Measurements from ENCODE around the gene TOLLIP. TPM values are rescaled to one million over a fixed set of nuclear protein-coding genes. Genes with fewer than 3 reads are reported as not detected.

TOLLIP gene
- total RNA-seq, 2 donors from 2014 or later, result 32.9 to 34.1 TPM

GRCh38 chr11:1297011-1297575 is 12.3 kb downstream of the TOLLIP start:
- Mint-ChIP-seq H3K36me3 (ENCODE audit: insufficient read depth in 2 of 2) (peaks cover 0 to 2% of the 10 kb centered on the region in 2 donors), H3K4me1 (ENCODE audit: low read depth) (peaks cover 4% of the 10 kb centered on the region), H3K9me3 (no peaks in the 10 kb centered on the region), H3K27me3 (ENCODE audit: low read depth) (no peaks in the 10 kb centered on the region), H3K27ac (no peak overlapping the region), H3K4me3 (no peak overlapping the region)
- no peak for DNase-seq
- ATAC-seq (replicated peaks in 1 of 2), result no peak

- Mint-ChIP-seq H3K4me3 (no peak overlapping the region), H3K27ac (no peak overlapping the region), H3K27me3 (ENCODE audit: low read depth) (no peaks in the 10 kb centered on the region), H3K36me3 (ENCODE audit: insufficient read depth in 2 of 2) (peaks cover 0 to 2% of the 10 kb centered on the region in 2 donors), H3K4me1 (ENCODE audit: low read depth) (peaks cover 4% of the 10 kb centered on the region), H3K9me3 (no peaks in the 10 kb centered on the region)
- ATAC-seq (replicated peaks in 1 of 2) (no peak), DNase-seq (no peak)
These were observed 13.1 kb downstream of the TOLLIP start for GRCh38 chr11:1296287-1296686.

- Mint-ChIP-seq H3K27ac (no peak overlapping the region), H3K27me3 (ENCODE audit: low read depth) (no peaks in the 10 kb centered on the region), H3K9me3 (no peaks in the 10 kb centered on the region), H3K4me1 (ENCODE audit: low read depth) (peaks cover 4% of the 10 kb centered on the region), H3K36me3 (ENCODE audit: insufficient read depth in 2 of 2) (peaks cover 0 to 2% of the 10 kb centered on the region in 2 donors), H3K4me3 (no peak overlapping the region)
- no peak for ATAC-seq (replicated peaks in 1 of 2)
- no peak for DNase-seq
These were observed 13.8 kb downstream of the TOLLIP start for GRCh38 chr11:1295591-1295990.

GRCh38 chr11:1295086-1295485 is 14.3 kb downstream of the TOLLIP start:
- H3K9me3 Mint-ChIP-seq, result no peaks in the 10 kb centered on the region
- H3K36me3 Mint-ChIP-seq (ENCODE audit: insufficient read depth in 2 of 2), result peaks cover 0 to 2% of the 10 kb centered on the region in 2 donors
- H3K27me3 Mint-ChIP-seq (ENCODE audit: low read depth), result no peaks in the 10 kb centered on the region
- no peak for ATAC-seq (replicated peaks in 1 of 2)
- no peak overlapping the region for H3K27ac Mint-ChIP-seq
- DNase-seq, result no peak
- H3K4me1 Mint-ChIP-seq (ENCODE audit: low read depth), result peaks cover 4% of the 10 kb centered on the region
- no peak overlapping the region for H3K4me3 Mint-ChIP-seq

GRCh38 chr11:1293619-1294015 is 15.8 kb downstream of the TOLLIP start:
- ATAC-seq (replicated peaks in 1 of 2) (peak in 1 of 2 donors; percentile 44), DNase-seq (peak in 1 of 2 donors; percentile 21)
- Mint-ChIP-seq H3K4me1 (ENCODE audit: low read depth) (peaks cover under 1% of the 10 kb centered on the region), H3K36me3 (ENCODE audit: insufficient read depth in 2 of 2) (peaks cover 0 to 2% of the 10 kb centered on the region in 2 donors), H3K27me3 (ENCODE audit: low read depth) (no peaks in the 10 kb centered on the region), H3K27ac (no peak overlapping the region), H3K9me3 (no peaks in the 10 kb centered on the region), H3K4me3 (no peak overlapping the region)

- Mint-ChIP-seq H3K36me3 (ENCODE audit: insufficient read depth in 2 of 2) (peaks cover 0 to 2% of the 10 kb centered on the region in 2 donors), H3K4me3 (no peak overlapping the region), H3K27ac (no peak overlapping the region), H3K27me3 (ENCODE audit: low read depth) (no peaks in the 10 kb centered on the region), H3K4me1 (ENCODE audit: low read depth) (no peaks in the 10 kb centered on the region), H3K9me3 (no peaks in the 10 kb centered on the region)
- ATAC-seq (replicated peaks in 1 of 2) (no peak), DNase-seq (no peak)
These were observed 16.5 kb downstream of the TOLLIP start for GRCh38 chr11:1292644-1293618.

GRCh38 chr11:1292018-1292643 is 17.3 kb downstream of the TOLLIP start:
- ATAC-seq (replicated peaks in 1 of 2) (no peak), DNase-seq (no peak)
- Mint-ChIP-seq H3K4me3 (no peak overlapping the region), H3K27ac (no peak overlapping the region), H3K36me3 (ENCODE audit: insufficient read depth in 2 of 2) (peaks cover 0 to 2% of the 10 kb centered on the region in 2 donors), H3K9me3 (no peaks in the 10 kb centered on the region), H3K27me3 (ENCODE audit: low read depth) (no peaks in the 10 kb centered on the region), H3K4me1 (ENCODE audit: low read depth) (no peaks in the 10 kb centered on the region)

- H3K36me3 Mint-ChIP-seq (ENCODE audit: insufficient read depth in 2 of 2), result peaks cover 0 to 2% of the 10 kb centered on the region in 2 donors
- no peak overlapping the region for H3K4me3 Mint-ChIP-seq
- no peak overlapping the region for H3K27ac Mint-ChIP-seq
- H3K9me3 Mint-ChIP-seq, result no peaks in the 10 kb centered on the region
- no peaks in the 10 kb centered on the region for H3K4me1 Mint-ChIP-seq (ENCODE audit: low read depth)
- DNase-seq (no peak), ATAC-seq (replicated peaks in 1 of 2) (no peak)
- no peaks in the 10 kb centered on the region for H3K27me3 Mint-ChIP-seq (ENCODE audit: low read depth)
These were observed 18.0 kb downstream of the TOLLIP start for GRCh38 chr11:1291295-1292017.

GRCh38 chr11:1290052-1291040 is 19.1 kb downstream of the TOLLIP start:
- ATAC-seq (replicated peaks in 1 of 2), result no peak
- Mint-ChIP-seq H3K9me3 (no peaks in the 10 kb centered on the region), H3K4me3 (no peak overlapping the region), H3K36me3 (ENCODE audit: insufficient read depth in 2 of 2) (peaks cover 0 to 2% of the 10 kb centered on the region in 2 donors), H3K4me1 (ENCODE audit: low read depth) (no peaks in the 10 kb centered on the region), H3K27ac (no peak overlapping the region), H3K27me3 (ENCODE audit: low read depth) (no peaks in the 10 kb centered on the region)
- no peak for DNase-seq

- no peaks in the 10 kb centered on the region for H3K36me3 Mint-ChIP-seq (ENCODE audit: insufficient read depth in 2 of 2)
- DNase-seq (no peak), ATAC-seq (replicated peaks in 1 of 2) (no peak)
- H3K4me1 Mint-ChIP-seq (ENCODE audit: low read depth), result no peaks in the 10 kb centered on the region
- no peaks in the 10 kb centered on the region for H3K27me3 Mint-ChIP-seq (ENCODE audit: low read depth)
- H3K4me3 Mint-ChIP-seq, result no peak overlapping the region
- H3K9me3 Mint-ChIP-seq, result no peaks in the 10 kb centered on the region
- H3K27ac Mint-ChIP-seq, result no peak overlapping the region
These were observed 20.1 kb downstream of the TOLLIP start for GRCh38 chr11:1289211-1289935.

- Mint-ChIP-seq H3K36me3 (ENCODE audit: insufficient read depth in 2 of 2) (no peaks in the 10 kb centered on the region), H3K9me3 (no peaks in the 10 kb centered on the region), H3K4me1 (ENCODE audit: low read depth) (no peaks in the 10 kb centered on the region), H3K4me3 (no peak overlapping the region), H3K27me3 (ENCODE audit: low read depth) (no peaks in the 10 kb centered on the region), H3K27ac (no peak overlapping the region)
- no peak for ATAC-seq (replicated peaks in 1 of 2)
- no peak for DNase-seq
These were observed 20.8 kb downstream of the TOLLIP start for GRCh38 chr11:1288426-1289151.
